Dermis microvascular lymphatic vessel endothelial cell (primary cell): ENCODE measurements around the gene MTRR. TPM values are rescaled to one million over a fixed set of nuclear protein-coding genes. Genes with fewer than 3 reads are reported as not detected.

Source experiments
- total RNA-seq: library from RNA; depleted of rRNA; stranded (reverse); fragments of >200 nt; gene quantifications from 2 replicates; pipeline ENCODE4 v1.2.1, GENCODE V29; 2014

Gene MTRR
- total RNA-seq, 1 donor from 2014 or later: 17.1 TPM

Other genes starting within 250 kb of the MTRR start
- not detected in 2 replicates for gene CFAP90, start 18.0 kb upstream of the MTRR start, total RNA-seq
- gene FASTKD3, start 117 bp upstream of the MTRR start, total RNA-seq: 7.8 and 9.1 TPM in 2 replicates